ENCODE results near the gene GET3. TPM values are rescaled to one million over a fixed set of nuclear protein-coding genes. Genes with fewer than 3 reads are reported as not detected.

The GET3 gene
- total and polyA plus RNA-seq, 2 of the 13 experiments (the other 11 are each of a cell fraction or from before 2014, with no cell fraction given), result 57.7 to 59.4 TPM

DNA sequence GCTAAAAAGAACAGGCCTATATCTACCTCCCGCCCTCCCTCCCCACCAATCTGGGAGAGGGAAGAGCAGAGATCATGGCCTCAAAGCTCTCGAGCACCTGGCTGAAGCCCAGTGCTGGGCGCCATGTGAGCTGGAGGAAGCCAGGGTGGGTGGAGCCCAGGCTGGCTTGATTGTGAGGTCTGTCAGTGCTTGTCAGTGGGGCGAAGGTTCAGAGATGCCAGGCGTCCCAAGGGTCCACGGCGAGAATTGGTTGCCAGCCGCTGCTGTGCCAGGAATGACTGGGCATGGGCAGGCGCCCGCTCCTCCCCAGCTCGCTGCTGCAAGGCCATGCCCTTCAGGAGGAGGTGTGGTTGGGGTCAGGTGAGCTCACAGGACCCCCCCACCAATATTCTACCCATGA, 25.8 kb downstream of the GET3 start:
- H3K36me3 ChIP-seq (replicated peaks in 1 of 2; ENCODE audit: control insufficient read depth in 1 of 2, insufficient read depth in 2 of 2, low read length in 2 of 2), result 0 out of 5 replicates have a peak, but pooled peaks cover 0 to 1% of the 10 kb centered on the region in 2 experiments
- no peaks in the 10 kb centered on the region for H3K79me2 ChIP-seq (ENCODE audit: insufficient read depth, low read length)
- 100% methylated on average over 3 of the region's 11 CpGs for WGBS (ENCODE audit: low lambda C conversion rate)
- BruUV-seq (replicated peaks), result no TSS peak
- CTCF ChIA-PET (ENCODE audit: low intra/inter-chr PET ratio, low total read pairs), result interaction anchor here (1.8 kb wide), 1 partner anchor 33 kb away, joined by 6 read pairs; no protein-coding TSS in a partner anchor
- 0 out of 2 replicates have a peak, but pooled peaks cover 4% of the 10 kb centered on the region for H3K4me1 ChIP-seq (ENCODE audit: insufficient read depth, low read length)
- no peaks in the 10 kb centered on the region for H3K9me3 ChIP-seq (ENCODE audit: low read length)
- H3K4me3 ChIP-seq (replicated peaks in 1 of 3; ENCODE audit: insufficient read depth in 1 of 3, low read depth in 2 of 3, low read length in 3 of 3), result no peak overlapping the region
- ATAC-seq (no peak), FAIRE-seq (no peak), DNase-seq (ENCODE audit: low spot score) (no peak)
- no peaks in the 10 kb centered on the region for H3K27me3 ChIP-seq (ENCODE audit: control insufficient read depth in 1 of 2, insufficient read depth in 2 of 2, low read length in 2 of 2)
- no peak overlapping the region for H3K27ac ChIP-seq (ENCODE audit: extremely low read length, insufficient read depth, low read length)
- in situ Hi-C loops (cut with HindIII; ENCODE audit: extremely low pct_ligation_motif_present, low pct_unique_long_range_greater_than_20kb), result no loop called here
- POLR2A ChIA-PET, result no interaction called here
- H3K9ac ChIP-seq (ENCODE audit: insufficient read depth, low read depth, low read length), result no peak overlapping the region
- H2AFZ ChIP-seq (ENCODE audit: low read length), result no peak overlapping the region
- intact Hi-C loops (cut with micrococcal nuclease; ENCODE audit: unreplicated experiment), result no loop called here
- no peak overlapping the region for H3K4me2 ChIP-seq (ENCODE audit: low read depth, low read length)
- TF ChIP-seq ISX (CRISPR knock-in tag; conservative IDR thresholded peaks at IDR 0.05) (no peak), ZFP36L1 (CRISPR knock-in tag; IDR thresholded peaks at IDR 0.05) (no peak), ZNF282 (IDR thresholded peaks at IDR 0.05; ENCODE audit: partially characterized antibody) (no peak), TMF1 (CRISPR knock-in tag; IDR thresholded peaks at IDR 0.05; ENCODE audit: low read depth) (no peak), ZNF12 (CRISPR knock-in tag; IDR thresholded peaks at IDR 0.05) (no peak), GPN1 (CRISPR knock-in tag; IDR thresholded peaks at IDR 0.05; ENCODE audit: borderline replicate concordance) (no peak), SUZ12 (IDR thresholded peaks at IDR 0.05; ENCODE audit: low read depth, low read length) (no peak), FOXJ3 (CRISPR knock-in tag; IDR thresholded peaks at IDR 0.05; ENCODE audit: borderline replicate concordance) (no peak), ZNF33B (CRISPR knock-in tag; IDR thresholded peaks at IDR 0.05) (no peak)
- TF ChIP-seq, protein P1, sequence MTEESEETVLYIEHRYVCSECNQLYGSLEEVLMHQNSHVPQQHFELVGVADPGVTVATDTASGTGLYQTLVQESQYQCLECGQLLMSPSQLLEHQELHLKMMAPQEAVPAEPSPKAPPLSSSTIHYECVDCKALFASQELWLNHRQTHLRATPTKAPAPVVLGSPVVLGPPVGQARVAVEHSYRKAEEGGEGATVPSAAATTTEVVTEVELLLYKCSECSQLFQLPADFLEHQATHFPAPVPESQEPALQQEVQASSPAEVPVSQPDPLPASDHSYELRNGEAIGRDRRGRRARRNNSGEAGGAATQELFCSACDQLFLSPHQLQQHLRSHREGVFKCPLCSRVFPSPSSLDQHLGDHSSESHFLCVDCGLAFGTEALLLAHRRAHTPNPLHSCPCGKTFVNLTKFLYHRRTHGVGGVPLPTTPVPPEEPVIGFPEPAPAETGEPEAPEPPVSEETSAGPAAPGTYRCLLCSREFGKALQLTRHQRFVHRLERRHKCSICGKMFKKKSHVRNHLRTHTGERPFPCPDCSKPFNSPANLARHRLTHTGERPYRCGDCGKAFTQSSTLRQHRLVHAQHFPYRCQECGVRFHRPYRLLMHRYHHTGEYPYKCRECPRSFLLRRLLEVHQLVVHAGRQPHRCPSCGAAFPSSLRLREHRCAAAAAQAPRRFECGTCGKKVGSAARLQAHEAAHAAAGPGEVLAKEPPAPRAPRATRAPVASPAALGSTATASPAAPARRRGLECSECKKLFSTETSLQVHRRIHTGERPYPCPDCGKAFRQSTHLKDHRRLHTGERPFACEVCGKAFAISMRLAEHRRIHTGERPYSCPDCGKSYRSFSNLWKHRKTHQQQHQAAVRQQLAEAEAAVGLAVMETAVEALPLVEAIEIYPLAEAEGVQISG (CRISPR knock-in tag; IDR thresholded peaks at IDR 0.05), result no peak
- H4K20me1 ChIP-seq (ENCODE audit: insufficient read depth, low read length), result no peaks in the 10 kb centered on the region

Data from HepG2 (cell line).